GM19324 (cell line): ENCODE results near the gene PRM2.
A peak's percentile ranks its signal among the peaks of the same experiment; 100 is the strongest.

Experiments used
- ATAC-seq: cut with Tn5 transposase; IDR thresholded peaks from one replicate; pipeline ENCODE4 v1.9.1; 2021; ENCODE audit warnings: mild to moderate bottlenecking, moderate library complexity; ENCODE audit not compliant: unreplicated experiment, low FRiP score

Gene PRM2

GRCh38 chr16:11264155-11264832, 12.0 kb downstream of the PRM2 start:
- ATAC-seq = no peak

- ATAC-seq = no peak
Measured at GRCh38 chr16:11263737-11264136, 12.5 kb downstream of the PRM2 start.

DNA sequence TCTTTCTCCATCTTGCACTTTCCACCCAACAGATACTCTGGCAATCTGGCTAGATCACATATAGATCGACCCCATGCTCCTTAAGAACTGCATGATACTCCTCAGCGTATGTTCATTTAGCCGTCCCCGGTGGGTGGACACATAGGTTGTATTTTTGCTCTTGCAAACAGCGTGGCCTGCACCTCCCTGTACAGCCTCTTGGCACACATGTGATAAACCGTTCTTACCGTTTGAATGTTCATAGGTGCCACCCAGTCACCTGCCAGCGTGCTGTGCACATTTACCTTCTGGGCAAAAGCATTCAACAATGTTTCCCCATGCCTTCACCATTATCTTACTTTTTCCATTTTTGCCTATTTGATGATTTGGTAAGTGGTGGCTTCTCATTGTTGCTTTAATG, 13.4 kb downstream of the PRM2 start:
- ATAC-seq = no peak

- ATAC-seq = no peak
Measured at GRCh38 chr16:11260596-11260966, 15.7 kb downstream of the PRM2 start.

- no peak for ATAC-seq
Measured at GRCh38 chr16:11259655-11260595, 16.4 kb downstream of the PRM2 start.

GRCh38 chr16:11258553-11259492, 17.5 kb downstream of the PRM2 start:
- no peak for ATAC-seq

DNA sequence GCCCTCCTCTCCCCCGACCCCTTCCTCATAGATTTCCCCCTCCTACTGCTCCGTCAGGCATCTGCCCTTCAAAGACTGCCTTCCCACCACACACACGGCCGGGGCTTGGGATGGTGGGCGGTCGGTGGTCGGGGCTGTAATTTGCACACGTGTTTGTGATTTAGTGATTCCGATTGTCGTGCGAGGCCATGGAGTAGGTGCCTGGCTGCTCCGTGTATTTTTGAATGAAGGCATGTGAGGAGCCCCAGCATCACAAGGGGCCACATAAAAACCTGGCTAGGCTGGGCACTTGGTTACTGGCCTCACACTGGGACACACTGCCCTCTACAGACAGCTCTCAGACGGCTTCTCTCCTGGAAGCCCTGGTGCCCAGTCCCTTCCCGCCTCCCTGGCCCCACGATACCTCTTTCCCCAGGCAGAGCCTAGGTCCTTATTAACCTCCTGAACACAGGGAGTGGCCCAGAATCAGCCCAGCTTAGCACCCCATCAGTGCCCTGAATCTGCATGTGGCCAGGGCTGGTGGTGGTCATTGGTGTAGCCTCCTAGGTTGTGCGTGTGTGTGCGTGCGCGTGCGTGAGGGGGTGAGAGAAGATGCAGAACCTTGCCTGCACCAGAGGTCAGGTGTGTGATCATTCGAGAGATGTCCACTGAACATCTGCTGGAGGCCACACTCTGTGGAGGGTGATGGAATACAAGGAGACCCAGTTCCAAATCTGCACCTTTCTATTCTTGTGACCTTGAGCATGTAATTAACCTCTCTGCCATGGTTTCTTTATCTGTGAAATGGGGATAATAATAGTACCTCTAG, 18.9 kb downstream of the PRM2 start:
- ATAC-seq = no peak

GRCh38 chr16:11256661-11257130, 19.6 kb downstream of the PRM2 start:
- no peak for ATAC-seq

DNA sequence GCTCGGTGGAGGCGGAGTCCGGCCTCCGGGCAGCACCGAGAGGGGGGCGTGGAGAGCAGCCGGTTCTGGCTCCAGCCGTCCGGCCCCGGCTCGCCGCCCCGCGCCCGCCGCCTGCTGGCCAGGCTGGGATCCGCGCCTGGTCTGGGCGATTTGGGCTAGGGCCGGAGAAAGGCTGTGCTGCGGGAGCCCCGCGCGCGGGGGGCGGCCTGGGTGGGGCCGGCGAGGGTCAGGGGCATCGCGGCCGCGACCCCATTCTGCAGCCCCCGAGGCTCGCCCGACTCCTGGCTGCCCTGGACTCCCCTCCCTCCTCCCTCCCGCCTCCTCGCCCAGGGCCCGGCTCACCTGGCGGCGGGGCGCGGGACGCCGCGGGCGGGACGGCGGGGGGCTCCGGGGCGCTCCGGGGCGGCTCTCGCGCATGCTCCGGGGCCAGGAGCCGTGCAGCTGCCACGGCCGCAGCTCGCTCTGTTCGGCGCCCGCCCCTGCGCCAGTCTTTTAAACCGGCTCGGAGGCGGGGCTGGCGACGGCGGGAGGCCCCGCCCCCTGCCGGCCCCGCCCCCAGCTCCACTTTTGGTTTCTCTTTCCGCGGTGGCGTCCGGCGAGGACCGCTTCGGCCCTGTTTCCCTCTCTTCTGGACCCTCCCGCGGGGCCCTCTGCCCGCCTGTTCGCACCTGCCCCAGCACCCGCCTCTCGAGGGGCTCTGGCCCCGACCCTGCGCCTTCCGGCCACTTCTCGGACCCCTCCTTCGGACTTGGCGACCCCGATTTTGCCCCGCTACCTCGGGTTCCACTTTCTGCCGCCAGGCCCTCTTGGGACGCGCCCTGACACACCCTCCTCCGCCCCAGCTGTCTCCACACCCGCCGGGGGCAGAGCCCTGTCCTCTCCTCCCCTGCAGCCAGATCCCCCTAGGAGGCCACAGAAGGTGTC, 20.3 kb downstream of the PRM2 start, which contains the start of gene SOCS1:
TSS of gene SOCS1 (minus strand) at position 468 of the 924 bp plus-strand sequence. CDS start 726 bp downstream, outside the sequence.
- peak; percentile 68 for ATAC-seq

DNA sequence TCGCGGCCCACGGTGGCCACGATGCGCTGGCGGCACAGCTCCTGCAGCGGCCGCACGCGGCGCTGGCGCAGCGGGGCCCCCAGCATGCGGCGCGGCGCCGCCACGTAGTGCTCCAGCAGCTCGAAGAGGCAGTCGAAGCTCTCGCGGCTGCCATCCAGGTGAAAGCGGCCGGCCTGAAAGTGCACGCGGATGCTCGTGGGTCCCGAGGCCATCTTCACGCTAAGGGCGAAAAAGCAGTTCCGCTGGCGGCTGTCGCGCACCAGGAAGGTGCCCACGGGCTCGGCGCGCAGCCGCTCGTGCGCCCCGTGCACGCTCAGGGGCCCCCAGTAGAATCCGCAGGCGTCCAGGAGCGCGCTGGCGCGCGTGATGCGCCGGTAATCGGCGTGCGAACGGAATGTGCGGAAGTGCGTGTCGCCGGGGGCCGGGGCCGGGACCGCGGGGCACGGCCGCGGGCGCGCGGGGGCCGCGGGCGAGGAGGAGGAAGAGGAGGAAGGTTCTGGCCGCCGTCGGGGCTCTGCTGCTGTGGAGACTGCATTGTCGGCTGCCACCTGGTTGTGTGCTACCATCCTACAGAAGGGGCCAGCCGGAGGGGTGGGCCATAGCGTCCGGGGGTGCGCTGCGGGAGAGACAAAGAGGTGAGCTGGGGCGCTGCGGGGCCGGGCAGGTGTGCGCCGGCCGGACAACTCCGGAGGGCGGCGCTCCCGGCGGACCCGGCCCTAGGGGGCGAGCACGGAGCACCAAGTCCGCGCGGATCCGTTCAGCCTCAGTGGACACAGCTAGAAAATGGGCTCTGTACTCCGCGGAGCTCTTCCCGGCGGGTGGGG, 21.2 kb downstream of the PRM2 start:
- peak; percentile 4 for ATAC-seq

DNA sequence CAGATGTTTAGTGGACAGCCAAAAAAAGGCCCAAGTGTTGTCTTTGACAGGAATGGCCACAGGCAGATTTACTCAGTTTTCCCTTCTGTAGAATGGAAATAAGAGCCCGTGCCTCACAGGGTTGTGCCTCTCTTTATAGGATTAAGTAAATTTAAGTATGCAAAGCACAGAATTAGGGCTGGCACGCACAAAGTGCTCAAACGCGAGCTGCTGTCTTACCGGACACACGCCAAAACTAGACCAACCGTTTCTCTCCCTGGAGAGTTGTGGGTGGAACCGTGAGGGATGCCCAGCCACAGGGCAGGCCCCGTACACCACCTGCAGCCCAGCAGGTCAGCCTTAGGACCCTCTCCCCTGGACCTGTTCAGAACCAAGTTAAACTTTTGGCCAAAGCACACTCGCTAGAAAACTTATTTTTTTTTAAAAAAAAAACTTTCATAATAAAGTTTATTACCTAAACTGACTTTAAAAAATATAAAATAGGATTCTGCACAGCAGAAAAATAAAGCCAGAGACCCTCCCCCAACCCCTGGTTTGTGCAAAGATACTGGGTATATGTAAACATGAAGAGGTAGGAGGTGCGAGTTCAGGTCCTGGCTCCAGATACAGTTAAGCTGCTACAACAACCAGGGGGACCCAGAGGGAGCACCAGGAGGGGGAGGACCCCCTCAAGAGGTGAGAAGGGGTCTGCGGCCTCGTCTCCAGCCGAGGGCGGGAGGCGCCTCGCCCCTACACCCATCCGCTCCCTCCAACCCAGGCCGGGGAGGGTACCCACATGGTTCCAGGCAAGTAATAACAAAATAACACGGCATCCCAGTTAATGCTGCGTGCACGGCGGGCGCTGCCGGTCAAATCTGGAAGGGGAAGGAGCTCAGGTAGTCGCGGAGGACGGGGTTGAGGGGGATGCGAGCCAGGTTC, 22.0 kb downstream of the PRM2 start:
- ATAC-seq = no peak

DNA sequence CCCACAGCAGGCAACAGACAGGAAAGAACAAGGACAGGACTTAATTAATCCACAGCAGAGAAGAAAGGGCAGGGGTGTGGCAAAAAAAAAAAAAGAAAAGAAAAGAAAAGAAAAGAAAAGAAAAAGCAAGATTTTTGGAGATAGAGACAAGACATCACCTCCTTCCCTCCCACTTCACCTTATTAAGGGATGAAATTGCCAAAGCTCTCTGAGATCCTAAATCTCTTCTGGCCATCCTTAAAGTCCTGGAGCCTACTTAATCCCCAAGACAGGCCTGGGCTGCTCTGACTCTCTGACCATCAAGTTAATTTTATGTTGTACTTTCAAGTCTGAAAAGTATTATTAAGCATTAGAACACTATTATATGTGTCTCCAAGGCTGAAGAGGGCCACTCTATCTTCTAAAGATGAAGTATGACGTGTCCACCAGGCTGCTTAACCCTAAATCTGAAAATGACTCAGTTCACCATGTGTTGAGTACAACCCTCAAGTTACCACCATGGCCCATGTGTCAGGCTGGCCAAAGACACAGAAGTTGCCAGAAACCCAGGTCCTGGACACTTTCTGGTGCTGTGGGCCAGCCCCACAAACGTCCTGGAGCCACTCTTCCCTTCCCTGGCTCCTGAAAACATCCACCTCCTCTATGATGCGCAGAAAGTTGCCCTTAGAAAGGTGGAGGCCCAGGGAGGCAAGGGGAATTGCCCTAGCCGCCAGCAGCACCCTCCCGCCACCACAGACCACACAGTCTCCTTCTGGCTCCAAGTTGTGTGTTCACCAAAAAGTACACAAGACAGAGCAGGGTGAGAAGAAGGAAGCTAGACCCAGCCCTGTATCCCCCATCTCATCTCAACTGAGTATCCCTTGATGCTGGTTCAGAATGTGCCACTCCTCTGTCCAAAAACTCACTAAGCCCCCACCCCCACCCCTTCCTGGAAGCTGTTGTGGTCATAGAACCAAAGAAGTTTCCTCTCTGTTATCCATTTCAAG, 23.0 kb downstream of the PRM2 start:
- no peak for ATAC-seq

DNA sequence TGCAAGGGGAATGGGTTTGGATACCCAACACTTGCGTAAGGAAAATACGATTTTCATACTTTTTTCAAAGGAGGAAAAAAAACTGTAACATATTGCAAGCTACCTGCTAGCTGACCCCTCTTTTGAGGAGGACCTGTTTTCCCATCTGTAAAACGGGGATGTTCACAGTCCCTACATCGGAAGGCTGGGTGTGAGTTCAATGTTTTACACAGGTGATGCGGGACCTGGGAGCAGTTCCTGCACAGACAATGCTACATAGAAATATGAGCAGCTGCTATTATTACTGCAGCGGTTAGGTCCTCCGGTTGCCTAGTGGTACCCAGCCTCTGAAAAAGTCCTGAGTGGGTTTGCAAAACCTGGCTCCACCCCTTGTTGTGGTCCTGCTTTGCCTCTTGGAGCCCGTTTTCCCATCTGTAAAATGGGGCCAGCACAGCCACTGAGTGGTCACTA, 23.8 kb downstream of the PRM2 start:
- ATAC-seq = no peak

DNA sequence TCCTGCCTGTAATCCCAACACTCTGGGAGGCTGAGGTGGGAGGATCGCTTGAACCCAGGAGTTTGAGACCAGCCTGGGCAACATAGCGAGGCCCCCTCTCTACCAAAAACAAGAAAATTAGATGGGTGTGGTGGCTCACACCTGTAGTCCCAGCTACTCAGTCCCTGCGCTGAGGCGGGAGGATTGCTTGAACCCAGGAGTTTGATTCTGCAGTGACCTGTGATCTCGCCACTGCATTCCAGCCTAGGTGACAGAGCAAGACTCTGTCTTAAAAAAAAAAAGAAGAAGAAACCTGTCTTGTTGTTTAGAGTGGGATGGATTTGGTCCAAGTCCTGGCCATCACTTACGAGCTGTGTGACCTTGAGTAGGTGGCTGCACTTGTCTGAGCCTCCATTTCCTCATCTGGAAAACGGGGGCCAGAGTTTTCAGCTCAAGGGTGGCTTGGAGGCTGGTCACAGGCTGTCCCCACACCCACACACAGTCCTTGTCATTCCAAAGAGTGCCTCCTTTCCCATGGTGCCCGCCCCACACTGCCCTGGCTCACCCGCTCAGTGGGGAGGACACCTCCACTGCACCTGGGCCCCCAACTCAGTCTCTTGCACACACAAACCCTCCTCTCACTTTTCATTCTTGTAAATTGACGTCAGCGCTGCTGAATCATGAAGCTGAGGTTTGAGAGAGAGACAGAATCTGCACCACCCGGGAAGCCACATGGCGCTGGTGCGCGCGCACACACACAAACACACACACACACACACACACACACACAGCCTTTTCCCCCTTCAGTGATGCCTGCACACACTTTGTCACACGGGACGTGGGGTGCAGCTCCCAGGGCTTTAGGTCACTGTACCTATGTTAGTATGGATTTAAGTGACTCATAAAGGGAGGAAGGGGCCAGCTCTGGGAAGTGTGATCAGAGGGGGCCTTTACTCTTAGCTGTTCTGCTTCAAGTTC, 24.5 kb downstream of the PRM2 start:
- no peak for ATAC-seq
